ENCODE data around the gene DLG2.

The DLG2 gene

GRCh38 chr11:83924795-83925542 is 1702.2 kb downstream of the DLG2 start:
- TF ChIP-seq POLR2AphosphoS5 (IDR thresholded peaks at IDR 0.05; ENCODE audit: low read depth, low read length) (no peak), REST (IDR thresholded peaks at IDR 0.05; ENCODE audit: insufficient read depth in 1 of 2, low read depth in 2 of 2, low read length in 2 of 2) (no peak), FOXP2 (optimal IDR thresholded peaks at IDR 0.05; ENCODE audit: borderline replicate concordance, extremely low read depth, extremely low read length, insufficient read depth) (no peak), SIN3A (IDR thresholded peaks at IDR 0.05; ENCODE audit: borderline replicate concordance, insufficient read depth, low read length) (no peak), TAF1 (IDR thresholded peaks at IDR 0.05; ENCODE audit: borderline replicate concordance, insufficient read depth, low read length) (no peak)

DNA sequence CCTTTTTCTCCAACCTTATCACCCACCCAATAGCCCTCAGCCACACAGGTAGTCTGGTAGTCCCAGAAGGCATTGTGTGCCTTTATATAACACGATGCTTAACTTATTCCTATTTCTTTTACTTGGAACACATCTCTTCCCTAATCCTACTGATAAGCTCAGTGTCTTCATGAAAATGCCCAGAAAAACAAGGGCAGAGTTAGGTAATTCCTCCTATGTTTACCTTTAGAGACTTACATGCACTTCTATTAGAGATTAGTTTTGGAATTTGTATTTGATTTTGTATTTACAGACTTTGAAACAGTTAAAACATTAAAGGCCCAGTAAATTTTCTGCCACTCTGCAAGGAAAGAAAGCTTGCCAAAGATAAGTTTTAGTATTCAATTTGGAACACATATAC is 1703.2 kb downstream of the DLG2 start:
- no peak for TF ChIP-seq FOXP2 (optimal IDR thresholded peaks at IDR 0.05; ENCODE audit: borderline replicate concordance, extremely low read depth, extremely low read length, insufficient read depth)
- no peak for TF ChIP-seq POLR2AphosphoS5 (IDR thresholded peaks at IDR 0.05; ENCODE audit: low read depth, low read length)
- no peak for TF ChIP-seq SIN3A (IDR thresholded peaks at IDR 0.05; ENCODE audit: borderline replicate concordance, insufficient read depth, low read length)
- no peak for TF ChIP-seq TAF1 (IDR thresholded peaks at IDR 0.05; ENCODE audit: borderline replicate concordance, insufficient read depth, low read length)
- no peak for TF ChIP-seq REST (IDR thresholded peaks at IDR 0.05; ENCODE audit: insufficient read depth in 1 of 2, low read depth in 2 of 2, low read length in 2 of 2)

GRCh38 chr11:83922953-83923352 is 1704.2 kb downstream of the DLG2 start:
- TF ChIP-seq SIN3A (IDR thresholded peaks at IDR 0.05; ENCODE audit: borderline replicate concordance, insufficient read depth, low read length), result no peak
- TF ChIP-seq POLR2AphosphoS5 (IDR thresholded peaks at IDR 0.05; ENCODE audit: low read depth, low read length), result no peak

GRCh38 chr11:83922318-83922717 is 1704.8 kb downstream of the DLG2 start:
- no peak for TF ChIP-seq FOXP2 (optimal IDR thresholded peaks at IDR 0.05; ENCODE audit: borderline replicate concordance, extremely low read depth, extremely low read length, insufficient read depth)
- no peak for TF ChIP-seq SIN3A (IDR thresholded peaks at IDR 0.05; ENCODE audit: borderline replicate concordance, insufficient read depth, low read length)
- TF ChIP-seq POLR2AphosphoS5 (IDR thresholded peaks at IDR 0.05; ENCODE audit: low read depth, low read length), result no peak
- TF ChIP-seq TAF1 (IDR thresholded peaks at IDR 0.05; ENCODE audit: borderline replicate concordance, insufficient read depth, low read length), result no peak
- no peak for TF ChIP-seq REST (IDR thresholded peaks at IDR 0.05; ENCODE audit: insufficient read depth in 1 of 2, low read depth in 2 of 2, low read length in 2 of 2)

DNA sequence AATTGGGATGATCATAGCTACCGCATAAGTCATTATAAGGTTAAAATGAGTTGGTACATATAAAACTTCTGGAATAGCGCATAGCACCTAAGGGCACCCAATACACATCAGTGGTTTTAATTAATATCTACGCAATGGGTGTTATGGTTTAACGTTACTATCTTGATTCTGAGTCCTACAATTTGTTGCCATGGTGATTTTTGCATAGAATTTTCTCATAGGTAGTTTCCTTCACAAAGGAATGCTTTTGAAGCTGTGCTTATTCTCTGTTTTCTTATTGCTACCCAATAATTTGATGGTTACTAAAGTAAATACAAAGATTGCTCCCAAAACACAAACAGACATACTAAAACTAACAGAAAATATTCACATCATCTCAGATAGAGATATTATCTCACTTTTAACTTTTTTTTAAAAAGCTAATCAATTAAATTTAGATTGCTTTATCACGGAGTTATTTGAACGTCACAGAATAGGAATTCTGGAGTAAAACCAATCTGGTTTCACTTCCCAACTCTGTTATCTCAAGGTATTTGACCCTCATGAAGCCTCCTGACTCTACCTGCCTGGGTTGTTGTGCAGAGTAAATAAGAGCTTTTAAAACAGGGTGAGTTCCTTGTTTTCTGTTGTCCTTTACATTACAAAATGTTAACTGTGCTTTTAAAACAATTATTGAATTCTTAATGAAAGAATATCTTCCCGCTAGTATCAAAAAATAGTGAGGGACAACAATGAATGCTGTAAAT is 1705.5 kb downstream of the DLG2 start:
- TF ChIP-seq FOXP2 (optimal IDR thresholded peaks at IDR 0.05; ENCODE audit: borderline replicate concordance, extremely low read depth, extremely low read length, insufficient read depth) (no peak), SIN3A (IDR thresholded peaks at IDR 0.05; ENCODE audit: borderline replicate concordance, insufficient read depth, low read length) (no peak), TAF1 (IDR thresholded peaks at IDR 0.05; ENCODE audit: borderline replicate concordance, insufficient read depth, low read length) (no peak), REST (IDR thresholded peaks at IDR 0.05; ENCODE audit: insufficient read depth in 1 of 2, low read depth in 2 of 2, low read length in 2 of 2) (no peak), POLR2AphosphoS5 (IDR thresholded peaks at IDR 0.05; ENCODE audit: low read depth, low read length) (no peak)
